Measurements from ENCODE around the gene FKBP4. TPM values are rescaled to one million over a fixed set of nuclear protein-coding genes. Genes with fewer than 3 reads are reported as not detected.
A peak's percentile ranks its signal among the peaks of the same experiment; 100 is the strongest.

The FKBP4 gene
- total RNA-seq, 2 experiments from 2014 or later, result 129 to 182 TPM

DNA sequence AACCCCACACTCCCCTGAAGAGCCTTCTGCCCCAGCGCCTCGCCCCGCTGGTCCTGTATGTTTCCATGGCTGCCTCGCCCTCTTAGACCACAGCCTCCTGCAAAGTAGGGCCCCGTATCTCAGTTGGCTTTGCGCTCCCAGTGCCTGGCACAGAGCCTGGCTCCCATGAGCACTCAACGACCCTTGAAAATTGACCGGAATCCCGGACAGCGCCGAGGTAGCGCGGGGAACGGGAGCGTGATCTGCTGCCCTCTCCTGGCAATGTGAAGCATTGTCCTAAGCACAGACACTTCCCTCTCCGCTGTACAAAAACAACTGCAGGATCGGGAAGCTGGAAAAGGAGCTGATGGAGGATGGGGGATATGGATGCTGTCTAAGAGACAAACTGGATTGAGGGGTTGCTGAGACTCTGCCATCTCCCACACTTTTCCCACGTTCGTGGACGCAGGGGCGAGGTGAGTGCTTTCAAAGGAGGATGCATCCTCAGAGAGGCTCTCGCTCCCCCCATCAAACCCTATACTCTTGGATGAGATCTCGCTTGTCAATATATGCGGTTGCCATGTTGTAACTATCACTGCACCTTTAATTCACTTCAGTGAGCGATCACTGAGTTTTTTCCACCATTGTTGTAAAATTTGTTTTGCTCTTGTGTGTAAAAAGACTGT is 10.7 kb upstream of the FKBP4 start:
- H3K9me3 Mint-ChIP-seq (ENCODE audit: low read depth), result no peaks in the 10 kb centered on the region
- intact Hi-C loops (cut with DNase I, micrococcal nuclease), result loop anchor here (1.0 to 2.0 kb wide), 2 partner anchors 93 to 101 kb away; no protein-coding TSS in a partner anchor
- POLR2A ChIA-PET, result interaction anchor here (0.7 kb wide), 1 partner anchor 12 kb away, joined by 3 read pairs; no protein-coding TSS in a partner anchor
- peak overlapping the region; percentile 62 for H3K4me3 Mint-ChIP-seq
- CTCF ChIA-PET, result interaction anchor here (0.5 to 2.5 kb wide), 14 partner anchors 12 to 817 kb away, joined by 3 to 24 read pairs (median 3); no protein-coding TSS in a partner anchor
- DNase-seq (peak; percentile 66), ATAC-seq (peak; percentile 90)
- no peak overlapping the region for H3K27ac Mint-ChIP-seq
- peaks cover 8% of the 10 kb centered on the region for H3K4me1 Mint-ChIP-seq
- H3K27me3 Mint-ChIP-seq, result peaks cover 12% of the 10 kb centered on the region
- no peaks in the 10 kb centered on the region for H3K36me3 Mint-ChIP-seq (ENCODE audit: low read depth)

DNA sequence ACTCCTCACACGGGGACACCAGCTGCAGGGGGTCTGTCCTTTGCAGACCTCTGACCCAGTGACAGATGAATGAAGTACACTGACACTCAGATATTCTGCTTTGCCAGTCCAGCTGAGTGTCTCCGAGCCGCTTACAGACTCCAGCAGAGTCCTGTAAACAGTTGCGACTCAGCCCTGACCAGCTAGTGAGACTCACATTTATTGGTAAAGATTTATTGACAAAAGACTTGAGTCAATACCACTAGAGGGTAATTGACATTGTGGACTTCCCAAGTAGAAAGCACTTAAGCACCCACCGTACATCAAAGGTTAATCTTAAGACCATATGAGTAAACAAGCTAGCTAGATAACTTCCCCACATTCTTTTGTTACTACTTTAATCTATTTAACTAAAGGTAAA is 9.8 kb upstream of the FKBP4 start:
- Mint-ChIP-seq H3K36me3 (ENCODE audit: low read depth) (no peaks in the 10 kb centered on the region), H3K27ac (no peak overlapping the region), H3K9me3 (ENCODE audit: low read depth) (no peaks in the 10 kb centered on the region), H3K27me3 (peaks cover 12% of the 10 kb centered on the region), H3K4me1 (peaks cover 8% of the 10 kb centered on the region), H3K4me3 (no peak overlapping the region)
- DNase-seq, result no peak
- intact Hi-C loops (cut with DNase I, micrococcal nuclease), result loop anchor here in 1 of 2 experiments (2.0 kb wide), 1 partner anchor 94 kb away; no protein-coding TSS in a partner anchor
- CTCF ChIA-PET, result interaction anchor here (1.2 kb wide), 1 partner anchor 102 kb away, joined by 4 read pairs; no protein-coding TSS in a partner anchor
- POLR2A ChIA-PET, result no interaction called here
- ATAC-seq, result no peak

DNA sequence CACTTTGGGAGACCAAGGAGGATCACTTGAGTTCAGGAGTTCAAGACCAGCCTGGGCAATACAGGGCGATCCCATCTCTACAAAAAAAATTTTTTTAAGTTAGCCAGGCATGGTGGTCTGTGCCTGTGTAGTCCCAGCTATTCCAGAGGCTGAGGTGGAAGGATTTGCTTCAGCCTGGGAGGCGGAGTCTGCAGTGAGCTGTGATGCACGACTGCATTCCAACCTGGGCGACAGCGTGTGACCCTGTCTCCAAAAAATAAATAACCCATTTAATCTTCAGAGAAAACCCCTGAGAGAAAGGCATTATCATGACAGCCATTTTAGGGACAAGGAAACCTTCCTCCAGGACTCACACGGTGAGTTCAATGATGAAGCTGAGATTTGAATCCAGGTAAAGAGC is 3.7 kb upstream of the FKBP4 start:
- Mint-ChIP-seq H3K4me3 (no peak overlapping the region), H3K27ac (no peak overlapping the region), H3K36me3 (ENCODE audit: low read depth) (peaks cover 1% of the 10 kb centered on the region), H3K9me3 (ENCODE audit: low read depth) (no peaks in the 10 kb centered on the region), H3K27me3 (no peaks in the 10 kb centered on the region), H3K4me1 (peaks cover 2% of the 10 kb centered on the region)
- DNase-seq (no peak), ATAC-seq (no peak)
- ChIA-PET POLR2A (no interaction called here), CTCF (interaction anchor here (0.6 kb wide), 1 partner anchor 81 kb away, joined by 4 read pairs; no protein-coding TSS in a partner anchor)
- intact Hi-C loops (cut with DNase I, micrococcal nuclease), result loop anchor here in 1 of 2 experiments (10.0 kb wide), 1 partner anchor 1096 kb away; the partner anchor contains the start of gene ADIPOR2

DNA sequence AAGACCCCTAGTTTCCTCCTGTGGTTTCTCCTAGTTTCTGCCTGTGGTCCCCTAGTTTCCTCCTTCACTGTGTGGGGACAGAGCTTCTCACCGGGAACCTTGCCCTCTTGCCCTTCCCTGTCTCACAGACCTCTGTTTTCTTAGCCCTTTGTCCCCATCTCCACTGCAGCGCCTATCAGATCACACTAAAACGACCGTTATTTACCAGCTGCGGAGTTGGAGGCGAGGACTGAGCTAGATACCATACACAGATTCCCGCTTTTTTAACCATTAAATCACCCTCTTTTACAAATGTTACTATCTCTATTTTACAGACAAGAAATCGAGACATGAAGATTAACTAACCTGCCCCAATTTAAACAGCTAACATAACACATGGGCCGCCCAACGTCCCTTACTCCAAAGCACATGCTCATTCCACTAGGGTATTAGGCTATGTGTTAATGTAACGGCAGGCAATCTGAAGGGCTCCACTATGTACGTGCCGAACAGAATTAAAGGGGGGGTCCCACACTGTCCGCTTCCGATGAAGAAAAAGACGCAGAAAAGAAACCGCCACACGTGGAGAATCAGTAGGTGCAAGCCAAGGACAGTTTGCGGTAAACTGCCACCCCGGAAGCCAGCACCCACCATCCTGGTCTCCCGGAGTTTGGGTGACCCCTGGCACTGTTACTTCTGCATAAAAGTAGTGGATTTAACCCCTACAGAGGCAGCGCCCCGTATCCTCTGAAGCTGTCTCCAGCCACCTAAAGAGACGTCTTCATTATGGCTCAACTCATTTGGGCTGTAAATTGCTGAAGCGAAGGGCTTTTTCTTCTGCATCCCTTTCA is 1.9 kb upstream of the FKBP4 start:
- intact Hi-C loops (cut with DNase I, micrococcal nuclease), result loop anchor here in 1 of 2 experiments (10.0 kb wide), 1 partner anchor 1098 kb away; the partner anchor contains the start of gene ADIPOR2
- H3K36me3 Mint-ChIP-seq (ENCODE audit: low read depth), result peaks cover 17% of the 10 kb centered on the region
- H3K4me1 Mint-ChIP-seq, result peaks cover 14% of the 10 kb centered on the region
- CTCF ChIA-PET, result no interaction called here
- no peaks in the 10 kb centered on the region for H3K27me3 Mint-ChIP-seq
- POLR2A ChIA-PET, result no interaction called here
- H3K27ac Mint-ChIP-seq, result no peak overlapping the region
- DNase-seq (no peak), ATAC-seq (no peak)
- H3K4me3 Mint-ChIP-seq, result peak overlapping the region; percentile 70
- H3K9me3 Mint-ChIP-seq (ENCODE audit: low read depth), result no peaks in the 10 kb centered on the region

DNA sequence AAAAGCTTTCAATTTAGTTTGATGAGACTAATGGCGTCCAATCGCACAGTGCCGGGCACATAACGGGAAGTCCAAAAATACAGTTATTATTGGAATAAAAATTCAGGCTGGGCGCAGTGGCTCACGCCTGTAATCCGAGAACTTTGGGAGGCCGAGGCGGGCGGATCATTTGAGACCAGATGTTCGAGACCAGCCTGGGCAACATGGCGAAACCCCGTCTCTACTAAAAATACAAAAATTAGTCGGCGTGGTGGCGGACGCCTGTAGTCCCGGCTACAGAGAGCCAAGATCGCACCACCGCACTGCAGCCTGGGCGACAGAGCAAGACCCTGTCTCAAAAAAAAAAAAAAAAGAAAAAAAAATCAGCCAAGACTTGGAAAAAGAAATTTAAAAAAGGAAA is 1.2 kb upstream of the FKBP4 start:
- Mint-ChIP-seq H3K27me3 (no peaks in the 10 kb centered on the region), H3K27ac (no peak overlapping the region), H3K9me3 (ENCODE audit: low read depth) (no peaks in the 10 kb centered on the region), H3K4me3 (peak overlapping the region; percentile 70), H3K4me1 (peaks cover 17% of the 10 kb centered on the region), H3K36me3 (ENCODE audit: low read depth) (peaks cover 24% of the 10 kb centered on the region)
- POLR2A ChIA-PET, result no interaction called here
- ATAC-seq (no peak), DNase-seq (no peak)
- CTCF ChIA-PET, result no interaction called here
- intact Hi-C loops (cut with DNase I, micrococcal nuclease), result loop anchor here in 1 of 2 experiments (10.0 kb wide), 1 partner anchor 1099 kb away; the partner anchor contains the start of gene ADIPOR2

DNA sequence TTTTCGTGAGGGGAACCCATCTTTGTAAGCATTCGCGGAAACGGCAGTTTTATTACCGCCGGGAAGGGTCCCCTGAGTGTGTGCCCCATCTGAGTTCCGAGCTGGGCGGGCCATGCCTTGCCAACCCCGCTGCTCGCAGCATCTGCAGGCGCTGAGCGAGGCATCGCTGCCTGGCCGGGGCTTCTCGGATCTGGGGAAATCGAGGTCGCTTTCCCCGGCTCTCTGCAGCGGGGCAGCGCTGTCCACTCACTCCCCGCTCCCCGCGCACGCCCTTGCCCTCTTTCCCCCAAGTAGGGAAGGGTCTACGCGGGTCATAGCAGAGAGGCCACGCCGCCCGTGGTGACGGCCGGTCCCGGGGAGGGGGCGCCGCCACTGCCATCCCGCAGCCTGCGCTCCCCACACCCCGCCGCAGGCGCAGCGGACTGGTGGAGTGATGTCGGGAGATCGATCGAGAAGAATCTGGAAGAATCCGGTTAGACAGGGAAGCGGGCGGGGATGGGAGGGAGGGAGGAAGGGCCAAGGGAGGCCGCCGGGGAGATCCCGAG is 507 bp upstream of the FKBP4 start:
- ChIA-PET POLR2A (interaction anchor here (0.7 kb wide), 2 partner anchors 103 to 1336 kb away, joined by 3 read pairs; no protein-coding TSS in a partner anchor), CTCF (interaction anchor here (1.0 kb wide), 1 partner anchor 103 kb away, joined by 5 read pairs; no protein-coding TSS in a partner anchor)
- Mint-ChIP-seq H3K4me1 (peaks cover 18% of the 10 kb centered on the region), H3K9me3 (ENCODE audit: low read depth) (no peaks in the 10 kb centered on the region), H3K36me3 (ENCODE audit: low read depth) (peaks cover 31% of the 10 kb centered on the region), H3K27me3 (no peaks in the 10 kb centered on the region), H3K4me3 (peak overlapping the region; percentile 70), H3K27ac (no peak overlapping the region)
- peak; percentile 19 for ATAC-seq
- intact Hi-C loops (cut with DNase I, micrococcal nuclease), result loop anchor here in 1 of 2 experiments (1.0 to 10.0 kb wide), 3 partner anchors 96 to 1099 kb away; partner anchors contain the start of genes ADIPOR2 and TULP3
- DNase-seq, result peak; percentile 43

DNA sequence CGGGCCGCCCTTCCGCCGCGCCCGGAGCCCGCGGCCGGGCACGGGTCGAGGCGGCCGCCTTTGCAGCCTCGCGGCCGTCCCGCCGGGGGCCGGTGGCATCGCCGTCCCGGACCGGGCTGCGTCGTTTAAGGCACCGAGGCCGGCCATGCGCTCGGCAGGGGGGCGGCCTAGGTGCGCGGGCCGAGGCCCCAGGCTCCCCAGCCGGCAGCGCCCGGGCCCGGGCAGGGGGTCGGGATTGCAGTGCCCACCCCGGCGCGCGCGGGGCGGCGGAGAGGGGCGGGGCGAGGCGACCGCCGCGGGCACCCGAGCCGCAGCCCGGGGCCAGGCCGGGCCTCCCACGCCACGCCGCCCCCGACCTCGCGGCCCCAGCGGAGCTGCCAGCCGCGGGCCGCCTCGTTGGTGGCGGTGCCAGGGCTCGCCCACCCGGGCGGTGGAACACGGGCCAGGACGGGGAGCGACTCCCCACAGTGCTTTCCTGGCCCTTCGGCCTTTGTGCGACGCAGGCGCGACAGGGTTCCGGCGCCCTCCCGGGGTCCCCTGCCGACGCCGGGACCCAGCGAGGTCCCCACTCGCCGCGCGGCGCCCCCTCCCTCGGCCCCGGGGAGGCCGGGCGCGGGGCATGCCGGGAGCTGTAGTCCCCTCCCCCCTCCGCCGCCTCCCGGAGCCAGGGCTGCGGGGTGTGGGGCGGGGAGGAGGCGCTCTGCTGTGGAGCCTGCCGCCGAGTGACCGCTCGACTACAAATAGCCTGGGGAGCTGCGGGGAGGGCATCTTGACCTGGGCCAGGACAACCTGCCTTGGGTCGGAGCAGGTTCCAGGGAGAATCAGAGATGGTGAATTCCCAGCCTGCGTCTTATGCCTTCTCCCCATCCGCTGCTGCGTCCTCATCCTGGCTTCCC is 769 bp downstream of the FKBP4 start:
- ATAC-seq, result peak; percentile 79
- intact Hi-C loops (cut with DNase I, micrococcal nuclease), result loop anchor here (1.0 to 10.0 kb wide), 3 partner anchors 17 to 1101 kb away; partner anchors contain the start of genes ITFG2 (in 2 of the 2), ADIPOR2 (in 1 of the 2), FOXM1 (in 1 of the 2) and RHNO1 (in 1 of the 2)

DNA sequence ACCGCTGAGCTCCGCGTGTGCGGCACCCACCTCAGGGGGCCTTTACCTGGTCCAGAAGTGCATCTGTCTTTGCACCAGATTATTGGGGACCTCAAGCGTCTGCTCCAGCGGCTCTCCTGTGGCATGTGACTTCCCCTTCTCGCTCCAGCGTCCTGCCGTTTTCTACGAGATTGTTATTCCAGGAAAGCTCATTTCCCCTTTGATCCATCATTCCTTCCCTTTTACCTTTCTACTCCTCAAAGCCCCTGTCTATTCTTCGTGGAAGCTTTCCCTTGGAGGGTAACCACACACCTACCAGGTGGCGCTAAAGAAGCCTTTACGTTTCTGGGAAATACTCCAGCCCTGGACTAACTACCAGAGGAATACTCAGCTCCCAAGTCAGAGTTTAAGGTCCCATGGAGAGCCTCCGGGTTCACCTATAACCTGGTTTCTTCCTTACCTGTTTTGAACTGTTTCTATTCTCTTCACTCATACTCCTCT is 1.5 kb downstream of the FKBP4 start:
- DNase-seq (no peak), ATAC-seq (no peak)
- CTCF ChIA-PET, result interaction anchor here (0.6 to 1.6 kb wide), 6 partner anchors 10 to 1527 kb away, joined by 3 to 7 read pairs (median 4); no protein-coding TSS in a partner anchor
- intact Hi-C loops (cut with DNase I, micrococcal nuclease), result loop anchor here in 1 of 2 experiments (10.0 kb wide), 1 partner anchor 1101 kb away; the partner anchor contains the start of gene ADIPOR2
- no peaks in the 10 kb centered on the region for H3K27me3 Mint-ChIP-seq
- H3K9me3 Mint-ChIP-seq (ENCODE audit: low read depth), result no peaks in the 10 kb centered on the region
- peak overlapping the region; percentile 90 for H3K4me3 Mint-ChIP-seq
- peaks cover 49% of the 10 kb centered on the region for H3K36me3 Mint-ChIP-seq (ENCODE audit: low read depth)
- peaks cover 20% of the 10 kb centered on the region for H3K4me1 Mint-ChIP-seq
- POLR2A ChIA-PET, result interaction anchor here (0.6 to 1.5 kb wide), 4 partner anchors 13 to 81 kb away, joined by 3 to 4 read pairs (median 3); partner anchors contain the start of genes FOXM1 and RHNO1
- peak overlapping the region; percentile 90 for H3K27ac Mint-ChIP-seq

More for the DNA sequence above, 769 bp downstream of the FKBP4 start:
- Mint-ChIP-seq H3K27ac (peak overlapping the region; percentile 90), H3K36me3 (ENCODE audit: low read depth) (peaks cover 43% of the 10 kb centered on the region), H3K27me3 (no peaks in the 10 kb centered on the region), H3K4me1 (peaks cover 20% of the 10 kb centered on the region), H3K9me3 (ENCODE audit: low read depth) (no peaks in the 10 kb centered on the region), H3K4me3 (peak overlapping the region; percentile 90)
- ChIA-PET CTCF (interaction anchor here (0.8 to 1.6 kb wide), 6 partner anchors 10 to 112 kb away, joined by 3 to 7 read pairs (median 4); no protein-coding TSS in a partner anchor), POLR2A (interaction anchor here (0.6 to 1.5 kb wide), 4 partner anchors 12 to 81 kb away, joined by 3 to 4 read pairs (median 3); partner anchors contain the start of genes FOXM1 and RHNO1)
- DNase-seq, result peak; percentile 86

DNA sequence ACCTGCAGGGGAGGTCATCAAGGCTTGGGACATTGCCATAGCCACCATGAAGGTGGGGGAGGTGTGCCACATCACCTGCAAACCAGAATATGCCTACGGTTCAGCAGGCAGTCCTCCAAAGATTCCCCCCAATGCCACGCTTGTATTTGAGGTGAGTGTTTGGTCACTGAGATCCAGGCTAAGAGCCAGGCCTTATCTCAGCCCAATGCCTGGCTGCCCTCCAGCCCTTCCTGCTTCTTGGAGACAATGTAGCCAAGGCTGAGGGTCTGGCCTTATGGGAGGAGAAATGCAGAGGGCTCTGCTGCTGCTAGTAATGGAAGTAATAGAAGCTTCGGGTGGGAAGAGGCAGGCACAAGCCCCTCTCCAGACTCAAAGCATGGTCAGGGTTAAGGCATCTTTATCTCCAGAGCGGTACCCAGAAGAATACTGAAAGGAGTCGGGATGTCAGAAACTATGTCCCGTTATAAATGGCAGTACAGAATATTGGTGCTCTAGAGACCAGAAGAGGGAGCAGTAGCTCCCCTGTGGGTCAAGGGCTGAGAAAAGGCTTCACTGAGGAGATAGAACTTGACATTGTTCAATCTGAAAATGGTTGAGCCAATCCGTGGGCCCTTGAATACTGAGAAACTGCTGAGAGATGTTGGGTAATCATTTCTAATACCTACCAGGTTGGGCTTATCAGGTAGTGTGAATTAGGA is 3.1 kb downstream of the FKBP4 start:
- Mint-ChIP-seq H3K27ac (peak overlapping the region; percentile 31), H3K4me3 (peak overlapping the region; percentile 90), H3K27me3 (no peaks in the 10 kb centered on the region), H3K36me3 (ENCODE audit: low read depth) (peaks cover 58% of the 10 kb centered on the region), H3K4me1 (peaks cover 20% of the 10 kb centered on the region), H3K9me3 (ENCODE audit: low read depth) (no peaks in the 10 kb centered on the region)
- POLR2A ChIA-PET, result no interaction called here
- CTCF ChIA-PET, result interaction anchor here (0.6 kb wide), 1 partner anchor 1071 kb away, joined by 3 read pairs; no protein-coding TSS in a partner anchor
- no peak for ATAC-seq
- no peak for DNase-seq
- intact Hi-C loops (cut with DNase I, micrococcal nuclease), result loop anchor here in 1 of 2 experiments (10.0 kb wide), 1 partner anchor 1103 kb away; the partner anchor contains the start of gene ADIPOR2
